HG02970 (cell line): ENCODE results near the gene PYURF.

Experiments used
- ATAC-seq: cut with Tn5 transposase; IDR thresholded peaks from one replicate; pipeline ENCODE4 v1.9.1; 2021; ENCODE audit warnings: mild to moderate bottlenecking, moderate library complexity, moderate number of reproducible peaks; ENCODE audit not compliant: unreplicated experiment, low FRiP score

Gene PYURF

GRCh38 chr4:88514557-88515511 lies 8.7 kb downstream of the PYURF start:
- no peak for ATAC-seq

- ATAC-seq = no peak
Observed at GRCh38 chr4:88511236-88511635, 12.3 kb downstream of the PYURF start.

- ATAC-seq = no peak
Observed at GRCh38 chr4:88503344-88503743, 20.2 kb downstream of the PYURF start.

GRCh38 chr4:88497859-88498409 lies 25.6 kb downstream of the PYURF start:
- no peak for ATAC-seq

- ATAC-seq = no peak
Observed at GRCh38 chr4:88489100-88489761, 34.3 kb downstream of the PYURF start.

- ATAC-seq = no peak
Observed at GRCh38 chr4:88481537-88481936, 42.0 kb downstream of the PYURF start.

- ATAC-seq = no peak
Observed at GRCh38 chr4:88478247-88478646, 45.3 kb downstream of the PYURF start.

GRCh38 chr4:88477229-88477860 lies 46.2 kb downstream of the PYURF start:
- ATAC-seq = no peak
